Hematopoietic multipotent progenitor cell treated with erythropoietin and hydrocortisone succinate and interleukin-3 and kit ligand, for 6 days (in vitro differentiated cells): ENCODE data around the gene GRIK5.
A peak's percentile ranks its signal among the peaks of the same experiment; 100 is the strongest.
"Not testable (repeated sequence)": the region's sequence is repeated elsewhere in the genome, so short reads cannot be mapped to it uniquely, and the experiment has no call there.

Source experiments
- DNase-seq: peaks from one replicate; pipeline ENCODE4 v3.0.0-alpha.2; 2015

Gene GRIK5

DNA sequence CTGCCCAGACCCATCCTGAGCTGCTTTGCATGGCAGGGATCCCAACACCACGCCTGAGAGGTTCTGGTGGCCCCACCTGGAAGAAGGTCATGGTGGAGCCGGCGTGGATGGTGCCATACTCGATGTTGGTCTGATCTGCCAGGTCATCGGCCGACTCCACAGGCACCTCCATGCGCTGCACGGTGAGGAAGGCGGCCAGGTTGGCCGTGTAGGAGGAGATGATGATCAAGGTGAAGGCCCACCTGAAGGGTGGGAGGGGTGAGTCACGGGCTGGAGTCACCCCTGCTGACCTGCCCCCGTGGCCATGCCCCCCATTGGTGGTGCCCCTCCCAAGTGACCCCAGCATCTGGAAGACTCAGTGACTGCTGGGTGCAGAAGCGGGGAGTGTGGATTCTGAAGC is 63.4 kb downstream of the GRIK5 start:
- DNase-seq: no peak

DNA sequence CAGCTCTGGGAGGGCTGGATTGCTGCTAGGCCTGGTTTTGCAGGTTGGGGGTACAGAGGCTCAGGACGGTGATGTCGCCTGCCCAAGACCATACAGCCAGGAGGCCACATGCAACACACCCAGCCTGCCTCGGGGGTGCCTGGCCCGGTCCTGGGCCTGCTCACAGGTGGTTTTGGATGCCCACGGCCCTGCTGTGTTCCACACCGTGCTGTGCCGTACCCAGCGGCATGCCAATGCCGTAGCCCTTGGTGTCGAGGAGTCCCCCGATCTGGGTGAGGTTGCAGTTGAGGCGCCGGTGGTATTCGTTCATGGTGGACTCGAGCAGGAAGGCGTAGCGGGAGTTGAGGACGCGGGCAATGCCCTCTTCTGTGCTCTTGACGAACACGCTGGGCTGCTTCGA is 64.5 kb downstream of the GRIK5 start:
- DNase-seq: no peak

DNA sequence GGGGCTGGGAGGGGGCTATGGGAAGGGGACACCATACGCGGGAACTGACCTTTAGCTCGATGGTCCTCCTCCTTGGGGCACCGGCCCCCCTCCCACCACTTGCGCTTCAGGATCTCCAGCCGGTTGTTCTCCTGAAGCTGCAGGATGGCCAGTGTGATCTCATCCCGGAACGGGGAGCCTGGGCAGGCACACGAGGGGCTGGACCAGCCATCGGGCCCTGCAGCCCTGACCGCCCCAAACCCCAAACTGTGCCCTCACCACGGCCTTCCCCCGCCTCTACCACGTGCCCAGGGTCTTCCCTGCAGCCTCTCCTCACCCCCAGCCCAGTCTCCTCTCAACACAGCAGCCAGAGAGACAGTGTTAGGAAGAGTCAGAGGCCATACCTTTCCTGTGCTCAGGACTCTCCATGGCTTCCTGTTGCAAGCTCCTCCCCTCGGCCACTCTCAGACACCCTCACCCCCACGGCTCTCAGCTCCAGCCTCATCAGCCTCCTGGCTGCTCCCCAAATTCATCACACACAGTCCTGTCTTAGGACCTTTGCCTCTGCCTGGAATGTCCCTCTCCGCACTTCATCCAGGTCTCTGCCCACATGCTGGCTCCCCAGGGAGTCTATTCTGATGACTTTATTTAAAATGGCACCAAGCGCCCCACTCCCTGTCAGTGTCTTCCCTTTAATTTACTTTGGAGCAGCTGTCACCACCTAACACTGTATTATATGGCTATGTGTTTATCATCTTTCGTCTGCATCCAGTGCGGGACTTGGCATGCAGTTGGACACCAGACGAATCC is 66.3 kb downstream of the GRIK5 start:
- no peak for DNase-seq

DNA sequence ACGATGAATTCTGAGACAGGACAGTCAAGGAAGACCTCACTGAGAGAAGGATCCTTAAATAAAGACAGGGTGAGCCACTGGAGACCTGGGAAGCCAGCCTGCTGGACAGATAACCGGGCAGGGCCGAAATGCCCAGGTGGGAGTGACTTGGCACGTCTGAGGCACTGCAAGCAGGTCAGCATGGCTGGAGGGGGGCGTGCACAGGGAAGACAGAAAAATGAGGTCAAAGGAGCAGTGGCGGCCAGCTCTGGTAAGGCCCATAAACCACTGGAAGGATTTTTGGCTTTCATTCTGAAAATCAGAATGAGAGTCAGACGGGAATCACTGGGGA is 70.2 kb downstream of the GRIK5 start:
- DNase-seq: no peak

DNA sequence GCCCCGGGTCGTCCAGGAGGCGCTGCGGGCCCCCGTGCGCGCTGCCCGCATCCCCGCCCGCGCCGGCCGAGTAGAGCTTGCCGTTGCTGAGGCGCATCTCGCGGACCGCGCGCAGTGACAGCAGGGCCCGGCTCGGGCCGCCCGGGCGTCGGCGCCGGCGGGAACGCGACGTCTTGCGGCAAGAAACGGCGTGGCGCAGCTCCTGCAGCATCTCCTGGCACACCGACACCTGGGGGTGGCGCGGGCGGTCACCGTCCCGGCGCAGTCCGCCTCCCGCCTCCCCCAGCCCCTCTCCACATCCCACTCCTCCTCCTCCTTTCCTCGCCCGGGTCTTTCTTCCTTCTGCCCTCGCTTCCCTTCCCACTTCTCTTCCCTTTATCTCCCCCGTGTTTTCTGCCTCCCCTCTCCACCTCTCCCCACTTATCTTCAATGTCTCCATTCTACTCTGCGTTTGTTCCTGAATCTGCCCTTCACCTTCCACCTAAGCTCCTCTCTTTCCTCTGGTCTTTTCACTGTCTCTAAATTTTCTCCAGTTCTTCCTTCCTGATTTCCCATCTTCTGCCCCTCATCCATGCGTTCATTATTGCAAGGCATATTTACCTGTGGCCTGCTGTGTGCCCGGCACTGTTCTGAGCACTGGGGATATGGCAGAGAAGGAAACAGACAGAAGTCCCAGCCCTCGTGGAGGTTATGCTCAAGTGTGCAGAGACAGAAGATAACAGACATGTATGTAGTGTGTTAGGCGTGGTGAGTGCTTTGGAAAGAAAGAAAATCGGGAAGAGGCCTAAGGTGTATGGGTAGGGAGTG is 70.7 kb downstream of the GRIK5 start:
- no peak for DNase-seq

DNA sequence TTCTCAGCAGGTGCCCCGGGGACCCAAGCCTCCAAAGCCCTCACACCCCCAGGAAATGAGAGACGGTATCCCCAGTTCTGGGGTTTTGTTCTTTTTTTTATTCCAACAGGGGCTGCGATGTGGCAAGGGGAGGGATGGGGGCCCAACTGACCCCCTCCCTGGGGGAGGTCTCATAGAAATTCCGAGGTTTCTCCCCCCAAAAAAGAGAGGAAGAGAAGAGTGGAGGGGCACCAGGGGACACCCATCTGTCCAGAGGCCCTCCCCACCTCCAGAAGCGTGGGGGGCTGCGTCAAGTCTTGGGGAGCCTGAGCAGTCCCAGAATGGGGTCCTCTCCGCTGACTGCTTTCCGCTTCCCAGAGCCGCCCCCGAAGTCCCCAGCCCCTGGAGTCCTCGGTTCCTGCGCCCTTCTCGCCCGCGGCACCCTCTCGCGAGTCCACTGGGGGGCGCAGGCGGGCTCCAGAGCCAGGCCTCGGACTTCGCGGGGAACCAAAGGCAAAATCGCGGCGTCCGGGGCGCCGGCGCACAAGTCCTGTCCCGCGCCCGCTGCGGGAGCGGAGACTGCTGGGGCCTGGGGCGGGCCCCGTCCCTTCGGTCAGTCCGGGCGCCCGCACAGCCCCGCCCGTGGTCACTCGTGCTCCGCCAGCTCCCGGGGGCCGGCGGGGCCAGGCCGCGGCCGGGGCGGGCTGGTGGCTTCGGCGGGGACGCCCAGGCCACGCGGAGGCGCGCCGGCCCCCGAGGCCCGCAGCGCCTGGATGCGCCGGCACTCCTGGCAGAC is 71.6 kb downstream of the GRIK5 start:
- peak; percentile 76 for DNase-seq

DNA sequence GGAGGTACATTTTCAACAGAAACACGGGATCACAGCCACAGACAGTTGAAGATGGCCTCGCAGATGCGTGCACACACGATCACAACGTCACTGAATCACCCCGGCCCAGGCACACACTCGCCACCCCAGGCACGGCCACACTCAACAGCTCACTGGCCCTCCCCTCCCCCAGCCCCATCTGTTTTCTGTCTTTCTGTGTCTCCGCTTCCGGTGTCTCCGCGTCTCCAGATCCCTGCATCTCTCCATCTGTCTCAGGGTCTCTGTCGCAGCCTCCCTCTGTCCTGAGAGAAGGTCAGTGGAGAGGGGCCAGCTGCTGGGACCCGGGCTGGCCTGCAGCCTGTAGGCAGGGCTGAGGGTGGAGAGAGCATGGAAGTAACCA is 72.2 kb downstream of the GRIK5 start:
- no peak for DNase-seq

DNA sequence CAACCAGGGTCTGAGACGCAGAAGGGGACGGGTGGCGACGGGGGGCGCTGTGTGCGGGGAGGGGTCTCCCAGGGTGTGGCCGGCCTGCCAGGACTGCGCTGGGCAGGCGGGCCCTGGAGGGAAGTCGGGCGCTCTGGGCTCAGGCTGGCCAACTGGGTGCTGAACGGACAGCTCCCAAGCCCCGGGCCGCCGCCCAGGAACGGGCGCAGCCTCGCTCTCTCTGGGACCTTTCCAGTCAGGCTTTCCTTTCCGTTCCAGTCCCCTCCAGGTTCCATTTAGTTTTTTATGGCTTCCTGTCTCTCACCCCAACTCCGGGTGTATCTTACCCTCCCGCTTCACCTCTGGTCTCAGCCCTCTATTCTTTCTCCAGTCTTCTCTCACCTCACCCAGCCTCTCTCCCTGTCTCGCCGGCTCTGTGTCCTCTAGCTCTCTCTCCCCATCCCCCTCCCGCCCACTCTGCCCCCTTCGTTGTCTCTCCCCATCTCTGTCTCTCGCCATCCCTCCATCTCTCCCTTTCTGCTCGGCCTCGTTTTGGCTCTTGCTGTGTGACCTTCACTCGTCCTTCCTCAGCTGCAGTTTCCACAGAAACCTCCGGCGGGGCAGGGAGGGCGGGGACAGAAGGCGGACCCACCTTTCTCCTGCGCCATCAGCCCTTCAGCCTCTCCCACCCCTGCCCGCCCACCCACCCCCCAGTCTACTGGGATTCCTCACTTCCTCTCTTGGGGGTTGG is 72.7 kb downstream of the GRIK5 start:
- DNase-seq: peak; percentile 72

DNA sequence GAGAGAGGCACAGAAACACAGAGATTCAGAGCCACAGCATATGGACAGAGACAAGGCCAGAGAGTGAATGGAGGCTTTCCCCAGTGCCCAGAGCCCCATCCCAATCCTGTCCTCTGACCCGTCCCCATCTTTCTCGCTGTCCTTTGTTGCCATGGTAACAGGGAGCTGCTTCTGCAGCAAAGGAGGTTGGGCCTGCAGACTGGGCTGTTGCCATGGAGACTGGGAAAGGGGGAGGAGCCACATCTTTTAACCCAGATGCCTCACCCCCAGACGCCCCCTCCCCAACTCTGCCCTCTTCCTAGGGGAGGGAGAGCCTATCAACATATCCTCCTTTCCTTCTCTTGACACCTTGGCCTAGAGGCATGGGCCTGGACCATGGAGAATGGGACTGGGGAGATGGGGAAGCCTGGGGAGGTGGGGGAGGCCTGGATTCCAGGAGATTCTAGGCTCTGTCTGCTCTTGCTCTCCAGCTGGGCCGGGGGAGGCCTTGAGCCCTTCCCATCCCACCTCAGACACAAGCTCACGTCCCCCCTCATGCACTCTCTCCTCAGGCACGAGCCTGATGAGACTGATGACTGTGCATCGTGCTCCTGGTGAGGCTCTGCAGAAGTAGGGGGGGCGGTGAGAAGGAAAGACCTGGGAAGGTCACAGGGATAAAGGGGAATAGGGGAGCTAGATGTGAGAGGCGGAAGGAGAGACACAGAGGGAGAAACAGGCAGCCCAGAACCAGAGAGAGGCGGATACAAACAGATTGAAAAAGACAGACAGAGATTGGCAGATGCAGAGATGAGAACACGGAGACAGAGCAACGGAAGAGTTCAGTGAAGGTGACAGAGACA is 73.8 kb downstream of the GRIK5 start:
- no peak for DNase-seq

DNA sequence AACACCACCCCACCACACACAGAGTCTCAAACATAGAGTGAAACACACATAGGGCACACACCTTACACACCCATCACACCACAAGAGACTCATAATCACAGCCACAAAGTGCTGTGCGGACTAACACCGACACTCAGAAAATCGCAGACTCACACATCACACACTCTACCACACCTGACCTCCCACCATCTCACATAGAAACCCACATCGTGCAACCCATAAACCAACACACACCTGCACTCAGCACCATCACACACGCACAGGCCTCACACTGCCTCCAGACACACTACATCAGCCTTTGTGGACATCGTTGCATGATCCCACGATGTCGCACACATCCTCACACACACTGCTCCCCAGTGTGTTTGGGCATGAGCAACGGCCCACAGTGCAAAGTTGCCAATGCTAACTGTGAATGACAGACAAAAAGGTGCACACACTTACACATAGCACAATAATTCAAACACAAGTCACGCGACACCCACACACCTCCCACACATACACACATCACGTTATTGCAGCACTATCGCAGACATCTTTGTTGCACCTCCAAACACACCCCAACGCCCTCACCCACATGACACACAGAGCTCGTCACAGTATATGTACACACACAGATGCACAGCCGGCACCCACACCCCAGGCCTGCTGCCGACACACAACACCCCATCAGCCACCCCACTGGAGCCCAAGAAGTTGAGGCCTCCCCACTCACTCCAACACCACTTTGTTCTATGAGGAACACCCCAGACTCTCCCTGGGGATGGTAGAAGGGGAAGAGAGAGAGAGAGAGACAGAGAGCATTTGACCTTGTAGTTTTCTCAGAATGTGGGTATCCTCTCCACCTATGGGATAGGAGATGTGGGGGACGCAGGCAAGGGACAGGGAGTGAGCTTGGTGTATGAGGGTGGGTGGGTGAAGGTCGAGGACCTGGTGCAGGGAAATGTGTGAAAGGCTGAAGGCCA is 74.7 kb downstream of the GRIK5 start:
- no peak for DNase-seq

DNA sequence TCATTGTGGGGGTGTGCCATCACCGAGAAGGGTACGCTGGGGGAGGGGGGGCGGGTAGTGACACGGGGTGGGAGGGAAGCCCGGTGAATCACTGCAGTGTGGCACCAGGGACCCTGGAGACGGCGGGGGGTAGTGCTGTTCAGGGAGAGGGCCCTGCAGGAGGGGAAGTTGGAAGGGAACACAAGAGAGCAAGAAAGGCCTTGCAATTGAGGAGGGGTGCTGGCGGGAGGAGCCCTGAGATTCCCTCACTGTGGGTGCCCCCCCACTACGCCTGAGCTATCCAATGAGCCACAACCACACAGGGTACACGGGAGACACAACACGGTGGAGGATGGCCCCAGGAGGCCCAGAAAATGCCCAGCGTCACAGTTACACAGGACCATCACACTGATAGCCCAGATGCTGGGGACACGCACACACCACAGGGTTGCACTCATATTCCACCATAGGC is 75.5 kb downstream of the GRIK5 start:
- DNase-seq: no peak

DNA sequence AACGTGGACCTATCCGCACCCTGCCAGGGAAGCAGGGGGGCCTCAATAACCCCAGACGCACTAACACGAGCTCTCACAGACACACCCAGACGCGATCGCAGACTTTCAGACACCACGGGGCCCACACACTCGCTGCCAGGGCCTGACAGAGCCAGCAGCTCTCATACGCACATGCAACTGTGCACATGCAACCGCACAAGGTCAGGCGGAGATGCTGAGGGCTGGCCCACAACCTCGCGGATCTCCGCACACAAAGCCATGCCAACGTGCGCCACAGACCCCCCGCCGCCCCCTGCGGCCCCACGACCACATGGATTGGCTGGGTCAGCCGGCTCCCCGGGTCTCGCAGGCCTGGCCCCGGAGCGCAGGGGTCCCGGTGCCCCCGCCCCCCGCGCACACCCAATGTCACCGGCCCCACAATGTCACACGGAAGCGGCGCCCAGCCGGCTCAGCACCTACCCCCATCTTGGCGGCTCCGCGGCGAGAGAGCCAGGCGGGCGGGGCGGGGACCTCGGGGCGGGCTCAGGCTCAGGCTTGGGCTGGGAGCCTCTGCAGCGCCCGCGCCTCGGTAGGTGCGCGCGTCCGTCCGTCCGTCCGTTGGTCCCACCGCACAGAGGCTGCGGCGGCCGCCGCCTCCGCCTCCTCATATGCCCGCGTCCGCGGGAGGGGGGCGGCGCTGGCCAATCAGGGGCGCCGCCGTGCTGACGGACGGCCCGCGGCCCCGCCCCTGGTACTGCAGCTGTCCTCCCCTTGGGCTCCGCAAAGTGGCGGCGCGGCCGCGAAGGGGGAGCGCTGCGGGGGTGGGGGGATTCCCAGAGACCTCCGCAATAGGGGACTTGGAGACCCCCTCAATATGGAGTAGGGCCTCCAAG is 76.2 kb downstream of the GRIK5 start, which contains the start of gene ATP1A3:
TSS of gene ATP1A3 (minus strand) at position 619 of the 872 bp plus-strand sequence. CDS start at position 465, 154 bp downstream.
- DNase-seq: peak; percentile 73

DNA sequence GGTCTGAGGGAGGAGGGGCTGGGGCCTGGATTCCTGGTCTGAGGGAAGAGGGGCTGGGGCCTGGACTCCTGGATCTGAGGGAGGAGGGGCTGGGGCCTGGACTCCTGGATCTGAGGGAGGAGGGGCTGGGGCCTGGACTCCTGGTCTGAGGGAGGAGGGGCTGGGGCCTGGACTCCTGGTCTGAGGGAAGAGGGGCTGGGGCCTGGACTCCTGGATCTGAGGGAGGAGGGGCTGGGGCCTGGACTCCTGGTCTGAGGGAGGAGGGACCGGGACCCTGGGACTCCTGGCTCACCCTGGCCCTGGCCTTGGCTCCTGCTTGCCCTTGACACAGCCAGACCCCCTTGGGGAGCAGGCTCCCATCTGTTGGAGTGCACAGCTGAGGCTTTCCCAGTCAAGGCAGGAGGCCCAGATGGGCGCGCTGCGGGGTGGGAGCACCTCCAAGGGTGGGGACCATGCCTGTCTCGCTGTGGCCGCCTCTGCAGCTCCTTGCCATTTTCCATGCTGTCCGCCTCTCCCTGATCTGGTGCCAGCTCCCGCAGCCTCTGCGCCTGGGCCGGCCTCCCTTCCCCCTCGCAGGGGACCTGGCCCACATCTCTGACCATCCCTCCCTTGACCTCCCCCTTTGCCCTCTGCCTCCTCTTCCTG is 78.0 kb downstream of the GRIK5 start:
- DNase-seq: not testable (repeated sequence)

DNA sequence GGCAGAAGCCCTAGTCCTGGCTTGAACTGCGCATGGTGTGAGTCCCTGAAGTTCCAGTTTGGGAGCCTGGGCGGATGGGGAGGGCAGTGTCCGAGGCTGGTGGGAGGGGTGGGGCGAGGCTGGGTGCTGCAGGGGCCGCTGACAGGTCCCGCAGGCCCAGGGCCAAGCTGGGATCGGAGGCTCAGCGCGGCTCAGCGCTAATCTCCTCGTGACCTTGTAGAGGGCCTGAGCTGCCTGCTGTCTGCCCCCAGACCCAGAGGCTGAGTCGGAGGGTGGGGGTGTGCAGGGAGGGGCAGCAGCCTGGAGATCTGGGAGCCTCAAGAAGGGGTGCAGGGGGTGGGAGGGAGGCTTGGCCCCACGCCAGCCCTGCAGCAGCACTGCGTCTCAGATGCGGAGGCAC is 79.0 kb downstream of the GRIK5 start:
- DNase-seq: no peak

DNA sequence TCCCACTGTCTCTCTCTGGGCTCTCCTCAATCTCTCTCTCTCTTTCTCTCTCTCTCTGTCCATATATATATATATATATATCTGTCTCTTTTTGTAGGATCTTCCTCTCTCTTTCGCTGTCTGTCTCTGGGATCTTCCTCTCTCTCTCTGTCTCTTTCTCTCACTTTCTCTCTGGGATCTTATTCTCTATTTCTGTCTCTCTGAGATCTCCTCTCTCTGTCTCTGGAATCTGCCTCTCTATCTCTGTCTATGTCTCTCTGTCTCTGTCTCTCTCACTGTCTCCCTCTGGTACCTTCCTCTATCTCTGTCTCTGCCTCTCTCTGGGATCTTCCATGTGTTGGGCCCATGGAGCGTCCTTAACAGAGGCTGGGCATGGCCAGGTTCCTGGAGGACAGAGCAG is 79.4 kb downstream of the GRIK5 start:
- DNase-seq: no peak

DNA sequence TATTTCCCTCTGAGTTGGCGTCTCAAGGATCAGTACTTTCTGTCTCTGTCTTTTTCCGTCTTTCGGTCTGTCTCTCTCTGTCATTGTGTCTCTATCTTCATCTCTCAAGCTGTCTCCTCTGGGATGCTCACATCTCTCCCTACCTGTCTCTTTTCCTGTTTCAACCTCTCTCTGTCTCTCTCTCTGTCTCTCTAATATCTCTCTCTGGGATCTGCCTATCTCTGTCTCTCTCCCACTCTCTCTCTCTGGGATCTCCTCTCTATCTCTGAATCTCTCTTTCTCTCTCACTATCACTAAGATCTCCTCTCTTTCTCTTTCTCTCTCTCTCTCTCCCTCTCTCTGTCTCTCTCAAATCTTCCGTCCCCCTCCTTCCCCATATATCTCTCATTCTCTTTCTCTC is 80.0 kb downstream of the GRIK5 start:
- no peak for DNase-seq

DNA sequence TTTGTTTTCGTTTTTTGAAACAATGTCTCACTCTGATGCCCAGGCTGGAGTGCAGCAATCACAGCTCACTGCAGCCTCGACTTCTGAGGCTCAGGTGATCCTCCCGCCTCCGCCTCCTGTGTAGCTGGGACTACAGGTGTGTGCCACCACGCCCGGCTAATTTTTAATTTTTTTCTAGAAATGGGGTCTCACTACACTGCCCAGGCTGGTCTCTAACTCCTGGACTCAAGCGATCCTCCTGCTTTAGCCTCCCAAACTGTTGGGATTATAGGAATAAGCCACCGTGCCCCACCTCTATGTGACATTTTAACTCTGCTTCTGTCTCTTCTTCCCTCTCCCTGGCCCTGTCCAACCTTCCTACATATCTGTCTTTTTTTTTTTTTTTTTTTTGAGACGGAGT is 81.1 kb downstream of the GRIK5 start:
- no peak for DNase-seq

DNA sequence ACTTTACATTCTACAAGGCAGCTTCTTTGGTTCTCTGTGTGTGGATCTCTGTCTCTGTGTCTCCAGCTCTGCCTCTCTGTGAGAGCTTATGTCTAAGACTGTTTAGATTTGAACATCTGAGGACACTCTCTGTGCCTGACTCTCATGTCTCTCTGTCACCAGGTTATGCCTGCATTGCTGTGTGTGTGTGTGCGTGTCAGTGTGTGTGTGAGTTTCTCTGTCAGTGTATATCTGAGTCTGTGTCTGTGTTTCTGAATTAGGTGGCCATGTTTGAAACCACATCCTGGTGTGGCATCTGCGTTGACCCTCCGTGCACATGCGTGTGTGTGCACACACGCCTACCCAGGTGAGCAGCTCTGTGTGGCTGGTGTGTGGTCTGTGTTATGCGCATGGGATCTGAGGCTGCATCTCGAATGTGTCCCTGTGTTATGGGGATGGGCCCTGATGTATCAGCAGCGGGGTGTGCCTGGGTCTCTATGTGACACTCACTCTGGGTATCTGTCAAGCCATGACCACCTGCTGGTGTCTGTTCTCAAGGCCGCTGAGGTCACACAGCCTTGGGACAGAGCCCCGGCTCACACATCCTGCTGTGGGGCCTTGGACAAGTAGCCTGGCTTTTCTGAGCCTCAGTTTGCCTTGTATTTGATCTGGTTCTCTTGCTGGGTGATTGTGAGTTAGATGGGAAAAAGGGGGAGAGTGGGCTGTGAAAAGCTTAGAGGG is 82.7 kb downstream of the GRIK5 start:
- DNase-seq: no peak
